Aorta (tissue), 5 donors: Measurements from ENCODE around the gene CFAP46. TPM values are rescaled to one million over a fixed set of nuclear protein-coding genes. Genes with fewer than 3 reads are reported as not detected.

Experiments used
- ATAC-seq: fragments of 200-7000 bp; cut with Tn5 transposase; one replicate; pipeline ENCODE4 v1.9.1; 2022; ENCODE audit warnings: moderate library complexity; ENCODE audit not compliant: low FRiP score
- DNase-seq, 2 donors: peaks; one replicate each; pipeline ENCODE4 v3.0.0-alpha.2; 2020
- H3K27ac ChIP-seq, 2 donors: one replicate each; pipeline ENCODE4 v1.5.1; 2013; ENCODE audit warnings: low read length in 2 of 2, mild to moderate bottlenecking in 2 of 2, moderate library complexity in 2 of 2, control low read depth in 1 of 2, inconsistent platforms in 1 of 2, low read depth in 1 of 2
- H3K27me3 ChIP-seq, 2 donors: one replicate each; pipeline ENCODE4 v1.6.1; 2013; ENCODE audit warnings: control low read depth in 1 of 2, low read length in 1 of 2, mild to moderate bottlenecking in 1 of 2, moderate library complexity in 1 of 2; ENCODE audit not compliant: insufficient read depth in 2 of 2, control insufficient read depth in 1 of 2
- H3K36me3 ChIP-seq, 2 donors: one replicate each; pipeline ENCODE4 v1.6.1; 2013; ENCODE audit warnings: control low read depth in 1 of 2, low read length in 1 of 2, mild to moderate bottlenecking in 1 of 2; ENCODE audit not compliant: insufficient read depth in 2 of 2, control insufficient read depth in 1 of 2
- H3K4me1 ChIP-seq, 2 donors: one replicate each; pipeline ENCODE4 v1.6.1; 2013; ENCODE audit warnings: low read length in 2 of 2, control low read depth in 1 of 2, mild to moderate bottlenecking in 1 of 2, moderate library complexity in 1 of 2; ENCODE audit not compliant: insufficient read depth in 2 of 2, control insufficient read depth in 1 of 2
- H3K4me3 ChIP-seq, 2 donors: one replicate each; pipeline ENCODE4 v1.5.1; 2013; ENCODE audit warnings: low read length in 2 of 2, control low read depth in 1 of 2, mild to moderate bottlenecking in 1 of 2
- H3K9me3 ChIP-seq: one replicate; pipeline ENCODE4 v1.6.1; 2013; ENCODE audit warnings: mild to moderate bottlenecking, low read length; ENCODE audit not compliant: control insufficient read depth
- WGBS, 2 donors: extraction: QIAGEN DNeasy Blood & Tissue Kit; methylation state at CpG; one replicate each; pipeline ENCODE4 v1.1.7; 2013; 5-methylcytosine and 5-hydroxymethylcytosine counted together
- intact Hi-C, 2 donors: fragments of 100-400 bp; cut with DNase I; formaldehyde crosslinking; loops; one replicate each; pipeline versions ENCODE4 v1.14.2 to v1.15.0; 2022
- polyA plus RNA-seq, 2 donors: library from polyadenylated mRNA; stranded (reverse); fragments of 200-250 nt; gene quantifications; one replicate each; pipeline ENCODE4 v1.2.3, GENCODE V29; 2013
- total RNA-seq, 2 donors: library from RNA; stranded (reverse); fragmentation: NEBNext Ultra II Directional; extraction: Animal tissue kit (Norgen Biotek cat#: 25700); gene quantifications; one replicate each; pipeline ENCODE4 v1.2.1, GENCODE V29; 2021
- donor health status: healthy with polysubstance abuse.
- donor health status: Bipolar disorder and iron deficiency.
- donor health status: DM: no; HTN: no; CAD: no.
- donor health status: DM: no; HTN: no; CAD: no.
- donor health status: DM: yes; HTN: yes; CAD: no.

The CFAP46 gene
- total and polyA plus RNA-seq, 4 donors = 0.42 TPM; not detected in 3

- DNase-seq (peak in 1 of 2 donors; percentile 31), ATAC-seq (no peak)
- Histone ChIP-seq H3K9me3 (no peaks in the 10 kb centered on the region), H3K36me3 (no peaks in the 10 kb centered on the region), H3K27ac (no peak overlapping the region), H3K4me1 (no peaks in the 10 kb centered on the region), H3K27me3 (no peaks in the 10 kb centered on the region), H3K4me3 (no peak overlapping the region)
- intact Hi-C loops = no loop called here
- WGBS, 2 donors = 90 to 92% methylated on average over 8 of the region's 8 CpGs
Observed at GRCh38 chr10:132986576-132986975, 44.2 kb upstream of the CFAP46 start.

DNA sequence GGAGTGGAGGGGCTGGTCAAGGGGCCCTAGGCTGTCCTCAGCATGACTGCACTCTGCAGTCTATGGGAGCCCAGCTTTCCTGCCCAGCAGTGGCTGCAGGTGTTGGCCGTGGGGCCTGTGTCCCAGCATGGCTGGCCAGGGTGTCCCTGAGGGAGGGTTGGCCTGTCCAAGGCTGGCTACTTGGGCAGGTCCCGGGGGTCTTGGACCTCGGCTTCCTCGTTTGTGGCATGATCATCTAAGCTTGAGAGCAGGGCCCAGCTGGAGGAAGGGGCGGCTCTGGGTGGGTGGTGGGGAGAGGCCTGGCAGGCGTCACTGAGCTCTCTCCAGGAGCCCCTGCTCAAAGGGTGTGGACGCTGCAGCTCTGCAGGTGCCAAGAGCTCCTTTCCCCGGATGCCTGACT is 43.7 kb upstream of the CFAP46 start:
- Histone ChIP-seq H3K36me3 (no peaks in the 10 kb centered on the region), H3K4me1 (no peaks in the 10 kb centered on the region), H3K27ac (no peak overlapping the region), H3K9me3 (no peaks in the 10 kb centered on the region), H3K4me3 (no peak overlapping the region), H3K27me3 (no peaks in the 10 kb centered on the region)
- WGBS, 2 donors = 90 to 92% methylated on average over 8 of the region's 8 CpGs
- intact Hi-C loops = no loop called here
- DNase-seq (peak in 1 of 2 donors; percentile 43), ATAC-seq (no peak)

DNA sequence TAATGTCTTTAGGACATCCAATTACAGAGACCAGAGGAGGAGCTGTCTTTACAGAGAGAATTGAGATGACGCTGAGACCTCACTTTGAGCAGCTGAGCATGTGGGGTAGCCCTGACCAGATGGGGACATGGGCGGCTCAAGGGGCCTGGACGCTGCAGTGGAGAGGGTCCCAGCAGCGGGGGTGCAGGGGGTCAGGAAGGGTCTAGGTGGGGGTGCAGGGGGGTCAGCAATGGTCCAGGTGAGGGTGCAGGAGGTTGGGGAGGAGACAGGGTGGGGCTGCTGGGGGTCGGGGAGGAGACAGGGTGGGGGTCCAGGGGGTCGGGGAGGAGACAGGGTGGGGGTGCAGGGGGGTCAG is 43.2 kb upstream of the CFAP46 start:
- Histone ChIP-seq H3K4me3 (no peak overlapping the region), H3K27ac (no peak overlapping the region), H3K27me3 (no peaks in the 10 kb centered on the region), H3K4me1 (no peaks in the 10 kb centered on the region), H3K9me3 (no peaks in the 10 kb centered on the region), H3K36me3 (no peaks in the 10 kb centered on the region)
- 84 to 94% methylated on average over 5 to 6 of the region's 6 CpGs for WGBS, 2 donors
- ATAC-seq (no peak), DNase-seq (peak in 1 of 2 donors; percentile 23)
- intact Hi-C loops = no loop called here

DNA sequence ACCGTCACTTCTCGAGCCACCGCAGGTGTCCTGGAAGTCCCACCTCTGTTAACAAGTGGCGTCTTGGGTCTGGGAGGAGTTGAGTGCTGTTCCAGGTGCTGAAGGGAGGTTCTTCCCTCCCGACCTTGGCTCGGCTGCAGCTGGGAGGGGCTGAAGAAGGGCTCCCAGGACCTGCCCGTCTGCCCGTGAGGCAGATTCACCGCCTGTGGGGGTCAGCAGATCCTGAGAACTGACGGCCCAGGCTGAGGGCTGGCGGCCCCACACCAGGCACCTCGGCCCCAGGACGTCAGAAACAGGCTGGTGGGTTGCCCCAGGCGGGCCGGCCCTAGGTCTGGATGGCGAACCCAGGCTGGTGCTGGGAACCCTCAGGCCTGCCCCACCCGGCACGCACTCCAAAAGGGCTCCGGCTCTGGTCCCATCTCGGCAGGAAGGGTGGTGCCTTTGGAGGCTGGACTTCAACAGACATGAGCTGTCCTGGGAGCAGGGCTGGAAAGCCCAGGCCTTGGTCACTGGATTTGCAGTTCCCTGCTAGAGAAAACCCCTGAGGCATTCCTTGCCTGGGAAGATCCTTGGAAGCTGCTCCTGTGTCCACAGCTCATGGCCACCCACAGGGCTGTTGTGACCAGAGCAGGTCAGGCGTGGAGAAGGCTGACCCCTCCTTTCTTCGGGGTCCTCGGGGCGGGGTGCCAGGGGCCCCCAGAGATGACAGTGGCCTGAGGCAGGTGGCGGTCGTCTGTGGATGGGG is 42.6 kb upstream of the CFAP46 start:
- no peak for ATAC-seq
- intact Hi-C loops = no loop called here
- 58 to 66% methylated on average over 25 to 26 of the region's 26 CpGs for WGBS, 2 donors

GRCh38 chr10:132984008-132984295 is 41.6 kb upstream of the CFAP46 start:
- intact Hi-C loops = no loop called here
- H3K4me1 ChIP-seq = no peaks in the 10 kb centered on the region
- no peak overlapping the region for H3K27ac ChIP-seq
- WGBS, 2 donors = 81 to 84% methylated on average over 29 of the region's 29 CpGs
- H3K27me3 ChIP-seq = no peaks in the 10 kb centered on the region
- H3K9me3 ChIP-seq = no peaks in the 10 kb centered on the region
- no peak overlapping the region for H3K4me3 ChIP-seq
- DNase-seq = peak in 1 of 2 donors; percentile 35
- no peak for ATAC-seq
- no peaks in the 10 kb centered on the region for H3K36me3 ChIP-seq

More for the DNA sequence above, 42.6 kb upstream of the CFAP46 start:
- H3K27me3 ChIP-seq = no peaks in the 10 kb centered on the region
- no peaks in the 10 kb centered on the region for H3K4me1 ChIP-seq
- H3K36me3 ChIP-seq = no peaks in the 10 kb centered on the region
- H3K4me3 ChIP-seq = no peak overlapping the region
- no peak overlapping the region for H3K27ac ChIP-seq
- no peaks in the 10 kb centered on the region for H3K9me3 ChIP-seq
- DNase-seq = peak in 1 of 2 donors; percentile 47

DNA sequence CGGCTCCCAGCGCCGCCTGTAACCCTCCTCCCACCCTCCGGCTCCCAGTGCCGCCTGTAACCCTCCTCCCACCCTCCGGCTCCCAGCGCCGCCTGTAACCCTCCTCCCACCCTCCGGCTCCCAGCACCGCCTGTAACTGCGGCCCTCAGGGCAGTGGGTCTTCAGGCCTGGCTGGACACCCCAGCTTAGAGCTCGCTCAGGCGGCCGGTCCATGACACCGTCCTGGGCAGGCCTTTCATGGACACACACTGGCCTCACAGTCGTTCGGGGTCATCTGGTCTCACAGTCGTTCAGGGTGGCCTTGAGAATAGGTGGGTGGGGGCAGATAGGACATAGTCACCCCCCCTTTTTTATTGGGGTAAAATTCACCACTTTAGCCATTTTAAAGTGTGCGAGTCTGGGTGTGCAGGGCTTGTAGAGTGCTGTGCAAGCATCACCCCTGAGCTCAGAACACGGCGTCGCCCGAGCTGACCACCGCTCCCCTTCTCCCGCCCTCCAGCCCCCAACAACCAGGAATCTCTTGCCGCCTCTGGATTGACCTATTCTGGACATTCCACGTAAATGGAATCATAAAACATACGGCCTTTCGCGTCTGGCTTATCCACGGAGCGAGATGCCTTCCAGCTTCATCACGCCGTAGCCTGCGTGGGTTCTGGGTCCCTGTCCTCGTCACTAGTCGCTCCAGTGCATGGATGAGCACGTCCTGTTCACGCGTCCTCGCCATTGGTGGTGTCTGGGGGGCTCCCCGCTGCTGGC is 41.1 kb upstream of the CFAP46 start:
- intact Hi-C loops = no loop called here
- no peaks in the 10 kb centered on the region for H3K9me3 ChIP-seq
- WGBS, 2 donors = 90 to 91% methylated on average over 34 to 42 of the region's 42 CpGs
- no peaks in the 10 kb centered on the region for H3K36me3 ChIP-seq
- no peak overlapping the region for H3K27ac ChIP-seq
- ATAC-seq (no peak), DNase-seq (peak in 1 of 2 donors; percentile 38)
- H3K4me3 ChIP-seq = no peak overlapping the region
- H3K4me1 ChIP-seq = no peaks in the 10 kb centered on the region
- H3K27me3 ChIP-seq = no peaks in the 10 kb centered on the region

- Histone ChIP-seq H3K4me3 (no peak overlapping the region), H3K27me3 (no peaks in the 10 kb centered on the region), H3K27ac (no peak overlapping the region), H3K4me1 (no peaks in the 10 kb centered on the region), H3K36me3 (no peaks in the 10 kb centered on the region), H3K9me3 (no peaks in the 10 kb centered on the region)
- intact Hi-C loops = no loop called here
- WGBS, 2 donors = 73 to 85% methylated on average over 35 to 36 of the region's 36 CpGs
- peak in 1 of 2 donors; percentile 43 for DNase-seq
- ATAC-seq = no peak
Observed at GRCh38 chr10:132982301-132982989, 40.1 kb upstream of the CFAP46 start.

- no peak overlapping the region for H3K4me3 ChIP-seq
- no peaks in the 10 kb centered on the region for H3K4me1 ChIP-seq
- intact Hi-C loops = no loop called here
- 85 to 86% methylated on average over 21 of the region's 21 CpGs for WGBS, 2 donors
- H3K27ac ChIP-seq = no peak overlapping the region
- H3K36me3 ChIP-seq = no peaks in the 10 kb centered on the region
- no peaks in the 10 kb centered on the region for H3K27me3 ChIP-seq
- ATAC-seq (no peak), DNase-seq (peak in 1 of 2 donors; percentile 17)
- no peaks in the 10 kb centered on the region for H3K9me3 ChIP-seq
Observed at GRCh38 chr10:132981746-132982145, 39.4 kb upstream of the CFAP46 start.
